ENCODE data around the gene DKC1.
"Not testable (repeated sequence)": the region's sequence is repeated elsewhere in the genome, so short reads cannot be mapped to it uniquely, and the experiment has no call there.

The DKC1 gene

DNA sequence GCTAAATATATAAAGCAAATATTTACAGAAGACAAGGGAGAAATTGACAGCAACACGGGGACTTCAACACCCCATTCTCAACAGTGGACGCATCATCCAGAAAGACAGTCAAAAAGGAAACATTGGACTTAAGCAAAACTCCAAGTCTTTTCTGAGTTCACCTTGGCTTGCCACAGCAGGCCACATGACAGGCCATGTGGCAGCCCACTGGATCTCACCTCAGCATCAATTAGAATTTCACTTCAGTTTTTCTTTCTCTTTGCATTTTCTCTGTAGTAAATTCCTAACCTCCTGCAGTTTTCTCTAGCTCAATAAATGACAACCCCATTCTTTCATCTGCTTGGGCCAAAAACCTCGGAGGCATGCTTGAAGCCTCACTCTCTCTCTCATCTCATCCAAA lies 59.4 kb downstream of the DKC1 start:
- DNase-seq = no peak

DNA sequence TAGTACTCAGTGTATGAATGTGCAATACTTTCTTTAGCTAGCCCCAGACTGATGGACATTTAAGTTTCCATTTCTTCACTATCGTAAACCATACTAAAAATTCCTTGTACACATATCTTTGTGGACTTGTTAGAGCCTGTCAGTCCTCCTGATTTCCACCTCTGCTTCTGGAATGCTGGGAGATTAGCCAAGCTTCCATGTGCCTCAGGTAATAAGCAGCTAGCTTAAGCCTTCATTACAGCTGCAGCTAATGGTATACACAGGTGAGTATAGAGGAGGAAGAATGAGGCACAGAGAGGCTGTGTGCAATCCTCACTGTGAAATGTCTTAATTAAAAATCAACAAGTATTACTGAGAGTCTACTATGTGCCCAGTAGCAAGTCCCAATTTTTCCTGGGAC lies 62.0 kb downstream of the DKC1 start:
- DNase-seq = no peak

DNA sequence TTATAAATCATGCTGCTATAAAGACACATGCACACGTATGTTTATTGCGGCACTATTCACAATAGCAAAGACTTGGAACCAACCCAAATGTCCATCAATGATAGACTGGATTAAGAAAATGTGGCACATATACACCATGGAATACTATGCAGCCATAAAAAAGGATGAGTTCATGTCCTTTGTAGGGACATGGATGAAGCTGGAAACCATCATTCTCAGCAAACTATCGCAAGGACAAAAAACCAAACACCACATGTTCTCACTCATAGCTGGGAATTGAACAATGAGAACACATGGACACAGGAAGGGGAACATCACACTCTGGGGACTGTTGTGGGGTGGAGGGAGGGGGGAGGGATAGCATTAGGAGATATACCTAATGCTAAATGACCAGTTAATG lies 62.9 kb downstream of the DKC1 start:
- DNase-seq = not testable (repeated sequence)

All from inflammatory macrophage treated with lipopolysaccharide for 1 hour (primary cell).